DND-41 (cell line): ENCODE results near the gene GPR137B.

Experiments
- CTCF ChIP-seq: IDR thresholded peaks from 2 replicates; pipeline ENCODE4 v1.5.1; 2012; ENCODE audit warnings: borderline replicate concordance, low read length, moderate library complexity, mild to moderate bottlenecking; ENCODE audit not compliant: poor library complexity, severe bottlenecking; ENCODE audit errors: extremely low read depth
- EZH2 ChIP-seq: IDR thresholded peaks from 3 replicates; pipeline ENCODE4 v1.6.1; 2012; ENCODE audit warnings: borderline replicate concordance, low read depth, mild to moderate bottlenecking, moderate library complexity, low read length, inconsistent platforms; ENCODE audit not compliant: severe bottlenecking

- TF ChIP-seq CTCF (no peak), EZH2 (no peak)
These were observed at the start of gene GPR137B for GRCh38 chr1:236142253-236143103.
